Testis (tissue), 3 donors: ENCODE data around the gene MAN1C1. TPM values are rescaled to one million over a fixed set of nuclear protein-coding genes. Genes with fewer than 3 reads are reported as not detected.

Source experiments
- DNase-seq: peaks from one replicate; pipeline ENCODE4 v3.0.0-alpha.2; 2019
- H3K27ac ChIP-seq, 2 donors: fragments of 200-600 bp; sonication (generic); one replicate each; pipeline ENCODE4 v1.5.1; 2019
- H3K27me3 ChIP-seq: fragments of 200-600 bp; sonication (generic); one replicate; pipeline ENCODE4 v1.5.1; 2019
- H3K36me3 ChIP-seq: fragments of 200-600 bp; sonication (generic); one replicate; pipeline ENCODE4 v1.5.1; 2017; ENCODE audit warnings: low read depth; ENCODE audit errors: missing control alignments
- H3K4me1 ChIP-seq: fragments of 200-600 bp; sonication (generic); one replicate; pipeline ENCODE4 v1.5.1; 2019
- H3K4me3 ChIP-seq, 2 donors: fragments of 200-600 bp; sonication (generic); one replicate each; pipeline ENCODE4 v1.5.1; 2017 to 2019
- H3K9me3 ChIP-seq: fragments of 200-600 bp; sonication (generic); one replicate; pipeline ENCODE4 v1.5.1; 2017
- POLR2A ChIP-seq: fragments of 450-650 bp; IDR thresholded peaks from one replicate; pipeline ENCODE4 v1.6.1; 2017; ENCODE audit warnings: antibody characterized with exemption, mild to moderate bottlenecking, moderate library complexity
- WGBS, 2 donors: methylation state at CpG; one replicate each; pipeline ENCODE4 v1.1.5; 2018; 5-methylcytosine and 5-hydroxymethylcytosine counted together
- intact Hi-C: fragments of 100-400 bp; cut with DNase I; formaldehyde crosslinking; loops from one replicate; pipeline ENCODE4 v1.15.1; 2023; ENCODE audit warnings: low total_unique reads
- polyA plus RNA-seq: library from polyadenylated mRNA; stranded (reverse); fragments of 350-450 nt; fragmentation: Illumina TruSeq; extraction: RNeasy Lipid Tissue Mini Kit (QIAGEN cat#74804); gene quantifications from one replicate; pipeline ENCODE4 v1.2.3, GENCODE V29; 2014; ENCODE audit warnings: low read depth, low replicate concordance; ENCODE audit not compliant: insufficient read depth
- total RNA-seq, 2 donors: library from RNA; depleted of rRNA; stranded (reverse); fragments of >200 nt; gene quantifications; one replicate each; pipeline ENCODE4 v1.2.3, GENCODE V29; 2016
- TF ChIP-seq, protein P1 (sequence below), 3 experiments: fragments of 450-650 bp in 2 of 3; fragments of 200-600 bp in 1 of 3; sonication (generic) in 1 of 3; IDR thresholded peaks; one replicate each; pipeline ENCODE4 v1.5.1; 2016 to 2019; ENCODE audit warnings: antibody characterized with exemption in 3 of 3, mild to moderate bottlenecking in 2 of 3, moderate library complexity in 1 of 3

MAN1C1 gene
- total and polyA plus RNA-seq, 3 donors from 2014 or later, result 12.8 to 21.1 (median 14.8) TPM

DNA sequence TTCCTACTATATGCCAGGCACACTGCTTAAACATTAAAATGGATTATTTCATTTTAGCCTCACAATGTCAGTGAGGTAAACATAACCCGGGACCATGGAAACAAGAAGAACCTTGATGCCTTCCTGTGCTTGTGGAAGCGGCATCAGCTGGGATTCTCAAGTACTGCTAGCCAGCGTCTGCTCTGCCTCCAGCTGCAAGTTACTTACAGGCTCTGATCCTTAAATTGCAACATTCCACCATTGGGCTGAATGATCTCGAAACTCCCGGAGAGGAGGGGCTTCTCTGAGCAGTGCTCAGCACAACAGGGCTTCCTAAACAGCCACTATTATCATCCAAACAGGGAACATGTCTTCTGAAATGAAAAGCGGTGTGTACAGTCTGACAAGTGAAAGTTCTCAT, 6.7 kb upstream of the MAN1C1 start:
- 26 to 48% methylated on average over 6 of the region's 6 CpGs for WGBS, 2 donors
- no peaks in the 10 kb centered on the region for H3K27me3 ChIP-seq
- no peak overlapping the region for H3K27ac ChIP-seq
- intact Hi-C loops, result loop anchor here (2.0 kb wide), 1 partner anchor 191 kb away; the partner anchor contains the start of gene SELENON
- TF ChIP-seq POLR2A, result no peak
- TF ChIP-seq, protein P1, sequence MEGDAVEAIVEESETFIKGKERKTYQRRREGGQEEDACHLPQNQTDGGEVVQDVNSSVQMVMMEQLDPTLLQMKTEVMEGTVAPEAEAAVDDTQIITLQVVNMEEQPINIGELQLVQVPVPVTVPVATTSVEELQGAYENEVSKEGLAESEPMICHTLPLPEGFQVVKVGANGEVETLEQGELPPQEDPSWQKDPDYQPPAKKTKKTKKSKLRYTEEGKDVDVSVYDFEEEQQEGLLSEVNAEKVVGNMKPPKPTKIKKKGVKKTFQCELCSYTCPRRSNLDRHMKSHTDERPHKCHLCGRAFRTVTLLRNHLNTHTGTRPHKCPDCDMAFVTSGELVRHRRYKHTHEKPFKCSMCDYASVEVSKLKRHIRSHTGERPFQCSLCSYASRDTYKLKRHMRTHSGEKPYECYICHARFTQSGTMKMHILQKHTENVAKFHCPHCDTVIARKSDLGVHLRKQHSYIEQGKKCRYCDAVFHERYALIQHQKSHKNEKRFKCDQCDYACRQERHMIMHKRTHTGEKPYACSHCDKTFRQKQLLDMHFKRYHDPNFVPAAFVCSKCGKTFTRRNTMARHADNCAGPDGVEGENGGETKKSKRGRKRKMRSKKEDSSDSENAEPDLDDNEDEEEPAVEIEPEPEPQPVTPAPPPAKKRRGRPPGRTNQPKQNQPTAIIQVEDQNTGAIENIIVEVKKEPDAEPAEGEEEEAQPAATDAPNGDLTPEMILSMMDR (IDR thresholded peaks at IDR 0.05), result no peak
- no peaks in the 10 kb centered on the region for H3K36me3 ChIP-seq
- no peak overlapping the region for H3K4me3 ChIP-seq
- H3K9me3 ChIP-seq, result no peaks in the 10 kb centered on the region
- DNase-seq, result peak; percentile 44
- peaks cover 16% of the 10 kb centered on the region for H3K4me1 ChIP-seq

DNA sequence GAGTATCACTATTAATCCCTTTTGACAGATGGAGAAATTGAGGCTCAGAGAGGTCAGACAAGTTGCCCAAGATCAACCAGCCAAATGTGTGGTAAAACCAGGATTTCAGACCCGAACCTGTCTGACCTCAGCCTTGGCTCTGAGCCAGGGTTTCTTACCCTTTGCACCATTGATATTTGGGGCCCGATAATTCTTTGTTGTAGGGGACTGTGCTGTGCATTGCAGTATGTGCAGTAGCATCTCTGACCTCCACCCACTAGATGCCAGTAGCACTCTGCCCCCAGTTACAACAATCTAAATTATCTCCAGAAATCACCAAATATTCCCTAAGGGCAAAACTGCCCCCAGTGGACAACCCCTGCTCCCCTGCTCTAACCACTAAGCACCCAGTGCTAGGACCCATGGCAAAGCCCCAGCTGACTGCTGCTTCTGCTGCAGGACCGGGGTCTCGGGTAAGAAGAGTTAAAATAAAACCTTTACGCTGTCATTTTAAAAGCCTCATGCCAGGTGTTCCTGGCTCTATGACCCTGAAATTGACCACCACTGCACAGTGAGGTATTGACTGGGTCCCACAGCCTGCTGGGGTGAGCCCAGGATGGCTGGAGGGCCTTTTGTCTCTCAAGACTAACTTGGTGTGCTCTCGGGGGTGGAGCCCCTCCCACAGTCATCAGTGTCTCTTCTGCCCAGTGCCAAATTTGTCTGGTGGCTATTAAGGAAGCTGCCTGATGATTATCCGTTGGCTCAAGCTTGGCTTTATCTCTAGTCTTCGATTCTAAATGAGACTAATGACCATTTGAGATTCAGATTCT, 5.6 kb upstream of the MAN1C1 start:
- TF ChIP-seq, protein P1 (IDR thresholded peaks at IDR 0.05), result no peak
- TF ChIP-seq POLR2A, result no peak
- Histone ChIP-seq H3K27me3 (no peaks in the 10 kb centered on the region), H3K4me3 (no peak overlapping the region), H3K27ac (no peak overlapping the region), H3K9me3 (no peaks in the 10 kb centered on the region), H3K4me1 (peaks cover 20% of the 10 kb centered on the region), H3K36me3 (no peaks in the 10 kb centered on the region)
- WGBS, 2 donors, result 58 to 70% methylated on average over 8 of the region's 8 CpGs
- intact Hi-C loops, result no loop called here
- DNase-seq, result no peak

DNA sequence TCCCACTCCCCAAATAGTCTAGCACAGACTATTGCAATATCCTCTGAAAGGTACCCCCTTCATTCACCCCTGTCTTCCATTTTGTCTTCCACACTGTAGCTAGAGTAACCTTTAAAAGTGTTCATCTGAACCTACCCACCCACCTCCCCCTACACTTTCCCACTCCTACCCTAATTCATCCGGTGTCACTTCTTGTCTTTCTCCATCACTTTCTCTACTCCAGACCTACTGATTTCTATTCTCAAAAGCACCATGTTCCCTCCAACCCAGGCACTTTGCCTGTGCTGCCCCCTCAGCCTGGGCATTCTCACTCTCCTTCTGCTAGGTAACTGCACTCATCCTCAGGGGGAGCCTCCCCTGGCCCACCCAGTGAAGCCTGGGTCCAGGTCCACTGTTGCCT, 4.7 kb upstream of the MAN1C1 start:
- intact Hi-C loops, result no loop called here
- Histone ChIP-seq H3K27me3 (no peaks in the 10 kb centered on the region), H3K4me1 (peaks cover 20% of the 10 kb centered on the region), H3K9me3 (no peaks in the 10 kb centered on the region), H3K36me3 (no peaks in the 10 kb centered on the region), H3K4me3 (no peak overlapping the region), H3K27ac (no peak overlapping the region)
- WGBS, 2 donors, result 86 to 95% methylated on average over 1 of the region's 1 CpG
- DNase-seq, result no peak
- TF ChIP-seq, protein P1 (IDR thresholded peaks at IDR 0.05), result no peak
- no peak for TF ChIP-seq POLR2A

DNA sequence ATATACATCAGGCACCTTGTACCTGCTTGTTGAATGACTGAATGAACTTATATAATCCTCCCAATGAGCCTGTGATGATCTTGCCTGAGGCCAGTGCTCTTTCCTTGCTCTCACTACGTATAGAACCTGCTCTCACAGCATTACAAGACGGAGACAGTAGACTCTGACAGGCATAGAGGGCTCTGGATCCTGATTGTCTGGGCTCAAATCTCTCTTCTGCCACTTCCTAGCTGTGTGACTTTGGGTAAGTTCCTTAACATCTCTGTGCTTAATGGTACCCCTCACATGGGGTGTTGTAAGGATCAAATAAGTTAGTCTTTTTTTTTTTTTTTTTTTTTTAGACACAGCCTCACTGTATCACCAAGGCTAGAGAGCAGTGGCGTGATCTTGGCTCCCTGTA, 4.2 kb upstream of the MAN1C1 start:
- intact Hi-C loops, result no loop called here
- WGBS, 2 donors, result 96% methylated on average over 3 of the region's 3 CpGs
- no peaks in the 10 kb centered on the region for H3K9me3 ChIP-seq
- no peak overlapping the region for H3K27ac ChIP-seq
- H3K27me3 ChIP-seq, result no peaks in the 10 kb centered on the region
- H3K36me3 ChIP-seq, result no peaks in the 10 kb centered on the region
- TF ChIP-seq, protein P1 (IDR thresholded peaks at IDR 0.05), result no peak
- TF ChIP-seq POLR2A, result no peak
- H3K4me3 ChIP-seq, result no peak overlapping the region
- no peak for DNase-seq
- H3K4me1 ChIP-seq, result peaks cover 20% of the 10 kb centered on the region

DNA sequence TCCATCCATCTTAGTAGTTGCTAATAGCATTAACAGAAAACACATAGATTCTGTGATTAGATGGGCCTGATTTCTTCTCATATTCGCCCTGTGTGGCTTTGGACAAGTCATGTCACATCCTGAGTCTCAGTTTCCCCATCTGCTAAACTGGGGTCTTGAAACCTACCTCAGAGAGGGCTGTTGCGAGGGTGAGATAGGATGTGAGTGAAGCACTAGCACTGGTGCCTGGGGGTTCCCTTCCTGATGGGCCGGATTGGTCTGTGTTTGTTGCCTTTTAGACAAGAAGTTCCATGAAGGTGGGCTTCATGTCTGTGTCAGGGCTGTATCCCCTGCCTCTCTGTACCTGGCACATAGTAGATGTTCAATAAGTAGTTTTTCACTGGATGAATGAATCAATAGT, 3.5 kb upstream of the MAN1C1 start:
- H3K9me3 ChIP-seq, result no peaks in the 10 kb centered on the region
- H3K27ac ChIP-seq, result no peak overlapping the region
- H3K4me1 ChIP-seq, result peaks cover 20% of the 10 kb centered on the region
- intact Hi-C loops, result no loop called here
- H3K36me3 ChIP-seq, result no peaks in the 10 kb centered on the region
- no peaks in the 10 kb centered on the region for H3K27me3 ChIP-seq
- WGBS, 2 donors, result 90 to 100% methylated on average over 2 to 3 of the region's 3 CpGs
- H3K4me3 ChIP-seq, result no peak overlapping the region
- no peak for DNase-seq
- TF ChIP-seq POLR2A, result no peak
- TF ChIP-seq, protein P1 (IDR thresholded peaks at IDR 0.05), result no peak
